Ishikawa (cell line): ENCODE data around the gene CFAP43.

Experiments used
- CEBPB ChIP-seq: IDR thresholded peaks from 2 replicates; pipeline ENCODE4 v1.6.1; 2012
- CREB1 ChIP-seq: IDR thresholded peaks from 2 replicates; pipeline ENCODE4 v1.6.1; 2012; ENCODE audit warnings: low read depth
- EGR1 ChIP-seq: IDR thresholded peaks from 2 replicates; pipeline ENCODE4 v1.6.1; 2012
- EP300 ChIP-seq: IDR thresholded peaks from 2 replicates; pipeline ENCODE4 v1.6.1; 2012; ENCODE audit warnings: borderline replicate concordance
- FOXM1 ChIP-seq: IDR thresholded peaks from 2 replicates; pipeline ENCODE4 v1.6.1; 2012; ENCODE audit warnings: low read depth, borderline replicate concordance
- NFIC ChIP-seq: IDR thresholded peaks from 2 replicates; pipeline ENCODE4 v1.6.1; 2012
- RAD21 ChIP-seq: IDR thresholded peaks from 2 replicates; pipeline ENCODE4 v1.6.1; 2012; ENCODE audit warnings: low read depth
- TAF1 ChIP-seq: IDR thresholded peaks from 2 replicates; pipeline ENCODE4 v1.6.1; 2012; ENCODE audit warnings: low read depth, mild to moderate bottlenecking
- TCF12 ChIP-seq: IDR thresholded peaks from 2 replicates; pipeline ENCODE4 v1.6.1; 2012; ENCODE audit warnings: low read depth
- TEAD4 ChIP-seq: IDR thresholded peaks from 2 replicates; pipeline ENCODE4 v1.6.1; 2012
- YY1 ChIP-seq: IDR thresholded peaks from 2 replicates; pipeline ENCODE4 v1.6.1; 2012; ENCODE audit warnings: low read depth
- ZBTB7A ChIP-seq: IDR thresholded peaks from 2 replicates; pipeline ENCODE4 v1.6.1; 2012; ENCODE audit warnings: low read depth
- TF ChIP-seq, protein P1 (sequence below): IDR thresholded peaks from 2 replicates; pipeline ENCODE4 v1.6.1; 2012
- TF ChIP-seq, protein P2 (sequence below): IDR thresholded peaks from 2 replicates; pipeline ENCODE4 v1.6.1; 2012; ENCODE audit warnings: low read depth, mild to moderate bottlenecking
- TF ChIP-seq, protein P3 (sequence below): IDR thresholded peaks from 2 replicates; pipeline ENCODE4 v1.6.1; 2012

The CFAP43 gene

DNA sequence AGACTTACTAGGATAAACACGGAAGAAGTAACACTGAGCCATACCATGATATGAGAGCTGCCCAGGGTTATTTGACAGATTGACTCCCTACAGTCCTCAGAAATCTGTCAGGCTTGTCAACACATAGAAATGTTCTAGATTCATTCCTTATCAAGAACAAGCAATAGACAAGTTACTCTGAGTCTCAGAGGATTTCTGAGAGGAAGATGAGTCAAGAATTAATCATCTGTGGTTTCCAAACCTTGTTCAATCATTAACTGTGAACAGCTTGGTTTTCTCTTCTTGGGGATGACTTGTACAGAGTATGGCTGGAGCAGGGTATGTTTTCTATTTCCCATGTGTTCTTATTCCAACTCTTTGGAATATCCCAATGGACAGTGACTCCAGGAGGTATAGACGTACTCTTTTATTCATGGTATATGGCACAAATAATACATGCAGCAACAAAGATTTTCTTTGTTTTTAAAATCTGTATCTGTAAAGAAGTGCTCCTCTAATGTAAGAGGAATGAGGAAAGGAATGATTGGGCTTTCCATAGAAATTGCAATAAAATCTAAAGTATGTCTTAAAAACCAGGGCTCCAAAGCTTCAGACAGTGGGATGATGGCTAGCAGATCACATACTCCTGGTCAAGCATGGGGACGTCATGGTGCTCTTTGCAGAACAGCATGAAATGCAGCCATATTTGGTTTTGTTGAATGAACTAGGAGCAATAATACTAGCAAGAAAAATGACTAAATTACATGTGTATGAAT lies 122.1 kb downstream of the CFAP43 start:
- TF ChIP-seq EP300 = no peak
- TF ChIP-seq ZBTB7A = no peak
- no peak for TF ChIP-seq CEBPB
- TF ChIP-seq CREB1 = no peak
- TF ChIP-seq TCF12 = no peak
- TF ChIP-seq, protein P1, sequence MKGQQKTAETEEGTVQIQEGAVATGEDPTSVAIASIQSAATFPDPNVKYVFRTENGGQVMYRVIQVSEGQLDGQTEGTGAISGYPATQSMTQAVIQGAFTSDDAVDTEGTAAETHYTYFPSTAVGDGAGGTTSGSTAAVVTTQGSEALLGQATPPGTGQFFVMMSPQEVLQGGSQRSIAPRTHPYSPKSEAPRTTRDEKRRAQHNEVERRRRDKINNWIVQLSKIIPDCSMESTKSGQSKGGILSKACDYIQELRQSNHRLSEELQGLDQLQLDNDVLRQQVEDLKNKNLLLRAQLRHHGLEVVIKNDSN = no peak
- TF ChIP-seq, protein P2, sequence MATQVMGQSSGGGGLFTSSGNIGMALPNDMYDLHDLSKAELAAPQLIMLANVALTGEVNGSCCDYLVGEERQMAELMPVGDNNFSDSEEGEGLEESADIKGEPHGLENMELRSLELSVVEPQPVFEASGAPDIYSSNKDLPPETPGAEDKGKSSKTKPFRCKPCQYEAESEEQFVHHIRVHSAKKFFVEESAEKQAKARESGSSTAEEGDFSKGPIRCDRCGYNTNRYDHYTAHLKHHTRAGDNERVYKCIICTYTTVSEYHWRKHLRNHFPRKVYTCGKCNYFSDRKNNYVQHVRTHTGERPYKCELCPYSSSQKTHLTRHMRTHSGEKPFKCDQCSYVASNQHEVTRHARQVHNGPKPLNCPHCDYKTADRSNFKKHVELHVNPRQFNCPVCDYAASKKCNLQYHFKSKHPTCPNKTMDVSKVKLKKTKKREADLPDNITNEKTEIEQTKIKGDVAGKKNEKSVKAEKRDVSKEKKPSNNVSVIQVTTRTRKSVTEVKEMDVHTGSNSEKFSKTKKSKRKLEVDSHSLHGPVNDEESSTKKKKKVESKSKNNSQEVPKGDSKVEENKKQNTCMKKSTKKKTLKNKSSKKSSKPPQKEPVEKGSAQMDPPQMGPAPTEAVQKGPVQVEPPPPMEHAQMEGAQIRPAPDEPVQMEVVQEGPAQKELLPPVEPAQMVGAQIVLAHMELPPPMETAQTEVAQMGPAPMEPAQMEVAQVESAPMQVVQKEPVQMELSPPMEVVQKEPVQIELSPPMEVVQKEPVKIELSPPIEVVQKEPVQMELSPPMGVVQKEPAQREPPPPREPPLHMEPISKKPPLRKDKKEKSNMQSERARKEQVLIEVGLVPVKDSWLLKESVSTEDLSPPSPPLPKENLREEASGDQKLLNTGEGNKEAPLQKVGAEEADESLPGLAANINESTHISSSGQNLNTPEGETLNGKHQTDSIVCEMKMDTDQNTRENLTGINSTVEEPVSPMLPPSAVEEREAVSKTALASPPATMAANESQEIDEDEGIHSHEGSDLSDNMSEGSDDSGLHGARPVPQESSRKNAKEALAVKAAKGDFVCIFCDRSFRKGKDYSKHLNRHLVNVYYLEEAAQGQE = no peak
- TF ChIP-seq TEAD4 = no peak
- TF ChIP-seq NFIC = no peak
- no peak for TF ChIP-seq RAD21
- no peak for TF ChIP-seq EGR1
- TF ChIP-seq FOXM1 = no peak
- TF ChIP-seq TAF1 = no peak
- no peak for TF ChIP-seq YY1
- TF ChIP-seq, protein P3, sequence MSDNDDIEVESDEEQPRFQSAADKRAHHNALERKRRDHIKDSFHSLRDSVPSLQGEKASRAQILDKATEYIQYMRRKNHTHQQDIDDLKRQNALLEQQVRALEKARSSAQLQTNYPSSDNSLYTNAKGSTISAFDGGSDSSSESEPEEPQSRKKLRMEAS = no peak

DNA sequence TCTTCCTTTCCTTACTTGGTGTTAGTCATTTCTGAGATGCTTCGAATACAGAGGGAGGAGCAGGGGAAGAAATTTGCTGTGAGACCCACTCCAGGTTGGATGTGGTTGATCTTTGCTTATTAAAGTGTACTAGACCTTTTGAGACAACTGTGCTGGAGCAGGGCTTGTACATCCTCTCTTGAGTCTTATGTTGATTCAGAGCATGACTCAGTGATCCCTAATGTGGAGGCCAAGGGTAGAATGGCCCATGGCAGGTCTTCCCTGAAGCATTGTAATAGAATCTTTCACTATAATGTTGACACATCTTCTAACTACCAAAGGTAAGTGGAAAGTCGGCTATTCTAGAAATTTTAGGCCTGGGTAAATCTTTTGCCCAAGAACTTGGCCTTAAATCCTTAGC lies 127.2 kb downstream of the CFAP43 start:
- TF ChIP-seq EGR1 = no peak
- TF ChIP-seq NFIC = no peak
- TF ChIP-seq CEBPB = no peak
- TF ChIP-seq, protein P2 = no peak
- TF ChIP-seq TAF1 = no peak
- TF ChIP-seq, protein P3 = no peak
- TF ChIP-seq ZBTB7A = no peak
- TF ChIP-seq TEAD4 = no peak
- TF ChIP-seq CREB1 = no peak
- TF ChIP-seq RAD21 = no peak
- TF ChIP-seq TCF12 = no peak
- TF ChIP-seq FOXM1 = no peak
- no peak for TF ChIP-seq YY1
- TF ChIP-seq, protein P1 = no peak
- no peak for TF ChIP-seq EP300

DNA sequence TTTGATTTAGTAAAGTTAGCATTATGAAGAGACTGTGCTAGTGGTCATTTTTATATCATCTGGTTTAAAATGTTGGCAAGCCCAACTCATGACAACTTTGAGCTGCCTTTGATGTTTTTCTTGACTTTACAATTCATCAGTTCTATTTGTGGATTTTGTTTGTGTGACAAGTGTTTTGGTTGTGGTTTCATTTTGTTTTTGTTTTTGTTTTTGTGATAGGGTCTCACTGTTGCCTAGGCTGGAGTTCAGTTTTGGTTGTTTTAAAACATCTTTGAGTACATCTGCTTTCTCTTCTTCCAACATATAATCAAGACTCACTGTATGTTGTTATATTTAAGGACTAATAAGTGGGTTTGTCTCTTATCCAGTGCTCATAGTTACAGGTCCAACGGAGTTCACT lies 127.7 kb downstream of the CFAP43 start:
- no peak for TF ChIP-seq TAF1
- no peak for TF ChIP-seq EP300
- TF ChIP-seq ZBTB7A = no peak
- no peak for TF ChIP-seq CREB1
- TF ChIP-seq RAD21 = no peak
- no peak for TF ChIP-seq YY1
- TF ChIP-seq, protein P1 = no peak
- TF ChIP-seq FOXM1 = no peak
- TF ChIP-seq EGR1 = no peak
- TF ChIP-seq, protein P3 = no peak

DNA sequence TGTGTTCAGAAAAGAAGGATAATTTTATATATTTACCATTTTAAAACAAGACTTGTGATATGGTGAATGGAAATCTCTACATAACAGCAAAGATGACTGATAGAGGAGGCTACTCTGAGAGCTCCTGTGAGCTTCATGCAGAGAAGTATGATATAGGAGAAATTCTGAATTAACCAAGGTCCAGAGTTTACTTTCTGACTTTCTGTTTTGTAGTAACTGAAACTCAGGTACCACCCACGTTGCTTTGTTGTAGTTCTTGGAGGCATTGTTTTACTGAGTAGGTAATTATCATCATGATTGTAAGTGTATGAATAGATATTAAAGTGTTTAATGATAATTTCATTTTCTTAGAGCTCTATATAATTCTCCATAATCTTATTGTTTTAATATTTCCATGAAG lies 128.2 kb downstream of the CFAP43 start:
- TF ChIP-seq EP300 (no peak), TAF1 (no peak), TEAD4 (no peak), CREB1 (no peak), CEBPB (no peak), EGR1 (no peak), YY1 (no peak)
- TF ChIP-seq, protein P2 = no peak
- TF ChIP-seq, protein P3 = no peak
